H9 (cell line): ENCODE results near the gene SESTD1. TPM values are rescaled to one million over a fixed set of nuclear protein-coding genes. Genes with fewer than 3 reads are reported as not detected.

ENCODE experiments used
- DNase-seq: peaks from one replicate; pipeline ENCODE4 v3.0.0-alpha.2; 2017
- H2AFZ ChIP-seq: one replicate; pipeline ENCODE4 v1.6.1; 2013; ENCODE audit warnings: mild to moderate bottlenecking, low read length, control low read depth, moderate library complexity
- H2AK5ac ChIP-seq: 2 replicates; pipeline ENCODE4 v1.6.1; 2013; ENCODE audit warnings: low read length, control low read depth, mixed read lengths; ENCODE audit not compliant: insufficient read length
- H2BK120ac ChIP-seq: one replicate; pipeline ENCODE4 v1.6.1; 2013; ENCODE audit warnings: low read depth, mild to moderate bottlenecking, low read length, control low read depth, inconsistent platforms; ENCODE audit not compliant: poor library complexity, severe bottlenecking
- H2BK12ac ChIP-seq: 2 replicates; pipeline ENCODE4 v1.6.1; 2013; ENCODE audit warnings: low read length, control low read depth, mixed read lengths, low read depth; ENCODE audit not compliant: insufficient read length
- H2BK15ac ChIP-seq: 2 replicates; pipeline ENCODE4 v1.6.1; 2013; ENCODE audit warnings: low read depth, low read length, control low read depth
- H2BK20ac ChIP-seq: one replicate; pipeline ENCODE4 v1.6.1; 2013; ENCODE audit warnings: low read depth, mild to moderate bottlenecking, low read length, control low read depth, inconsistent platforms; ENCODE audit not compliant: poor library complexity, severe bottlenecking
- H2BK5ac ChIP-seq: 2 replicates; pipeline ENCODE4 v1.6.1; 2013; ENCODE audit warnings: low read length, control low read depth, mixed read lengths; ENCODE audit not compliant: insufficient read length
- H3K14ac ChIP-seq: 2 replicates; pipeline ENCODE4 v1.6.1; 2013; ENCODE audit warnings: low read length, control low read depth; ENCODE audit not compliant: insufficient read depth
- H3K18ac ChIP-seq: 2 replicates; pipeline ENCODE4 v1.6.1; 2013; ENCODE audit warnings: low read depth, mild to moderate bottlenecking, mixed read lengths, low read length, control low read depth; ENCODE audit not compliant: insufficient read length
- H3K23ac ChIP-seq: 2 replicates; pipeline ENCODE4 v1.6.1; 2013; ENCODE audit warnings: low read length, control low read depth, mixed read lengths, low read depth; ENCODE audit not compliant: insufficient read length
- H3K23me2 ChIP-seq: 2 replicates; pipeline ENCODE4 v1.6.1; 2013; ENCODE audit warnings: low read depth, mild to moderate bottlenecking, mixed read lengths, low read length, control low read depth; ENCODE audit not compliant: insufficient read length, poor library complexity, severe bottlenecking
- H3K27ac ChIP-seq: 2 replicates; pipeline ENCODE4 v1.5.1; 2013; ENCODE audit warnings: low read length, control low read depth, mixed read lengths, low read depth; ENCODE audit not compliant: insufficient read length
- H3K27me3 ChIP-seq: 2 replicates; pipeline ENCODE4 v1.6.1; 2013; ENCODE audit warnings: low read length, control low read depth, inconsistent platforms; ENCODE audit not compliant: insufficient read depth
- H3K4ac ChIP-seq: 2 replicates; pipeline ENCODE4 v1.6.1; 2013; ENCODE audit warnings: low read depth, mild to moderate bottlenecking, control low read depth, inconsistent platforms, low read length, moderate library complexity
- H3K4me1 ChIP-seq: 2 replicates; pipeline ENCODE4 v1.6.1; 2013; ENCODE audit warnings: low read length, control low read depth, inconsistent platforms; ENCODE audit not compliant: insufficient read depth
- H3K4me2 ChIP-seq: 2 replicates; pipeline ENCODE4 v1.6.1; 2013; ENCODE audit warnings: low read length, control low read depth, mixed read lengths; ENCODE audit not compliant: insufficient read length, insufficient read depth
- H3K56ac ChIP-seq: 2 replicates; pipeline ENCODE4 v1.6.1; 2013; ENCODE audit warnings: low read depth, mild to moderate bottlenecking, mixed read lengths, low read length, control low read depth; ENCODE audit not compliant: insufficient read length
- H3K79me1 ChIP-seq: 2 replicates; pipeline ENCODE4 v1.6.1; 2013; ENCODE audit warnings: low read depth, mild to moderate bottlenecking, moderate library complexity, low read length, control low read depth, inconsistent platforms; ENCODE audit not compliant: insufficient read depth, poor library complexity, severe bottlenecking
- H3K79me2 ChIP-seq: 2 replicates; pipeline ENCODE4 v1.6.1; 2013; ENCODE audit warnings: low read length, control low read depth, inconsistent platforms; ENCODE audit not compliant: insufficient read depth
- H3K9ac ChIP-seq: 2 replicates; pipeline ENCODE4 v1.6.1; 2013; ENCODE audit warnings: low read length, control low read depth, mixed read lengths; ENCODE audit not compliant: insufficient read length; ENCODE audit errors: extremely low read depth
- H3K9me3 ChIP-seq: one replicate; pipeline ENCODE4 v1.6.1; 2013; ENCODE audit warnings: low read depth, low read length, inconsistent platforms; ENCODE audit not compliant: control insufficient read depth
- H3T11ph ChIP-seq: one replicate; pipeline ENCODE4 v1.6.1; 2013; ENCODE audit warnings: mild to moderate bottlenecking, low read length, control low read depth, inconsistent platforms
- H4K20me1 ChIP-seq: one replicate; pipeline ENCODE4 v1.6.1; 2013; ENCODE audit not compliant: control insufficient read depth, insufficient read length, insufficient read depth
- H4K5ac ChIP-seq: 2 replicates; pipeline ENCODE4 v1.6.1; 2013; ENCODE audit warnings: low read depth, mild to moderate bottlenecking, mixed read lengths, low read length, control low read depth; ENCODE audit not compliant: insufficient read length
- H4K8ac ChIP-seq: replicated peaks from 2 replicates; pipeline ENCODE4 v1.6.1; 2013; ENCODE audit warnings: low read length, control low read depth, mixed read lengths, low read depth; ENCODE audit not compliant: insufficient read length
- H4K91ac ChIP-seq: 2 replicates; pipeline ENCODE4 v1.6.1; 2013; ENCODE audit warnings: low read depth, mild to moderate bottlenecking, moderate library complexity, mixed read lengths, low read length, control low read depth; ENCODE audit not compliant: insufficient read length
- H3K27ac Mint-ChIP-seq, 3 experiments: 2 replicates in 2 of 3; 3 replicates in 1 of 3; pipeline ENCODE4 v1.8.0; 2020 to 2021; ENCODE audit warnings: mixed read lengths in 3 of 3, mild to moderate bottlenecking in 1 of 3, moderate library complexity in 1 of 3
- H3K27me3 Mint-ChIP-seq: 2 replicates; pipeline ENCODE4 v1.8.0; 2021; ENCODE audit warnings: low read depth, mild to moderate bottlenecking, moderate library complexity, mixed read lengths
- H3K36me3 Mint-ChIP-seq, 3 experiments: 2 replicates in 2 of 3; 3 replicates in 1 of 3; pipeline ENCODE4 v1.8.0; 2020 to 2021; ENCODE audit warnings: low read depth in 3 of 3, mixed read lengths in 3 of 3; ENCODE audit not compliant: insufficient read depth in 1 of 3
- H3K4me1 Mint-ChIP-seq, 2 experiments: 2 replicates each; pipeline ENCODE4 v1.8.0; 2020; ENCODE audit warnings: mixed read lengths in 2 of 2
- H3K4me3 Mint-ChIP-seq, 2 experiments: 2 replicates in 1 of 2; 3 replicates in 1 of 2; pipeline ENCODE4 v1.8.0; 2020 to 2021; ENCODE audit warnings: mild to moderate bottlenecking in 2 of 2, mixed read lengths in 2 of 2, moderate library complexity in 1 of 2
- H3K9me3 Mint-ChIP-seq, 2 experiments: 2 replicates in 1 of 2; 3 replicates in 1 of 2; pipeline ENCODE4 v1.8.0; 2020; ENCODE audit warnings: mild to moderate bottlenecking in 2 of 2, mixed read lengths in 2 of 2, moderate library complexity in 1 of 2
- WGBS: extraction: QIAGEN DNeasy Blood & Tissue Kit; methylation state at CpG from one replicate; pipeline ENCODE4 v1.1.7; 2013; ENCODE audit warnings: missing lambda C conversion rate, low lambda C conversion rate, mixed read lengths; ENCODE audit not compliant: insufficient read length; ENCODE audit errors: extremely low coverage; 5-methylcytosine and 5-hydroxymethylcytosine counted together
- total RNA-seq: library from RNA; stranded (reverse); gene quantifications from 2 replicates; pipeline ENCODE4 v1.2.1, GENCODE V29; 2021
- TF ChIP-seq, protein P1 (sequence below): fragments of 200-600 bp; sonication (generic); conservative IDR thresholded peaks from 3 replicates; pipeline ENCODE4 v1.8.0; 2021; ENCODE audit warnings: antibody characterized with exemption, mild to moderate bottlenecking

Gene SESTD1
- total RNA-seq, 1 experiment from 2014 or later = 44.4 TPM

DNA sequence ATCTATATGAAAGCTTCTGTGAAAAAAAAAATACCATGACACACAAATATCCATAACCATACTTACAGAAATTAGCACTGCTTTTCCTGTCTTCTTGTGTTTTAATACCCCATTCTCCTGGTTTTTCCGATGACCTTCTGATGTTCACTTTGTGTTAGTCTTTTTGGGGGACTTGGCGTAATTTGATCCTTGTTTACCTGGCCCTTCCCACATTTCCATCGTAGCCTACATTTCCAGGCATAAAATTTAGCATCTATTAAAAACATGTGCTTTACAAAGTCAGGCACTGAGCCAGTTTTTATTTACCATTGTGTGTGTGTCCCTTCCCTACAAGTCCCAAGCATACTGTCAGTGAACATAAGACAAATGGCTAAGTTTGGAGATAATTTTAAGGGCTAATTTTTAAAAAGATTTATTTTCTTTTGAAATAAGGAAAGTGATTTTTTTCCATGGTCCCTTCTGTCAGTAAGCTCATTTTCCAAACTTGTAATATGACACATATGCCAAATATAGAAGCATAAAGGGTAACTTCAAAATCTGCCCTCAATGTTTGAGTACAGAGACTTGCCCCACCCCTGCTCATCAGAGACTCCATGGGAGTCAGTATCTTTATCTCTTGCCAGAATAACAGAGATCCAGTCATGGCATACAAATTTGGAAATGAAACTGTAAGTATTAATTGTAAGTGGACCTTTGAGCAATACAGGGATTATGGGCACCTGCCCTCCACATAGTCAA is 27.3 kb downstream of the SESTD1 start:
- peaks cover 4% of the 10 kb centered on the region for H3K4me1 ChIP-seq
- no peak overlapping the region for H4K5ac ChIP-seq
- H4K8ac ChIP-seq = no peak overlapping the region
- H3K23ac ChIP-seq = no peak overlapping the region
- no peak overlapping the region for H2AFZ ChIP-seq
- no peaks in the 10 kb centered on the region for H4K20me1 ChIP-seq
- H3K27me3 ChIP-seq = no peaks in the 10 kb centered on the region
- no peak overlapping the region for H3K4me3 Mint-ChIP-seq
- H2AK5ac ChIP-seq = no peak overlapping the region
- H3K18ac ChIP-seq = no peak overlapping the region
- DNase-seq = no peak
- no peaks in the 10 kb centered on the region for H3K9me3 ChIP-seq
- H3K27ac Mint-ChIP-seq = peak overlapping the region in 2 of 3 experiments; percentile 2 to 52; a peak in 1 of 7 replicates
- peaks cover 2 to 5% of the 10 kb centered on the region in 2 experiments; a peak in 4 of 5 replicates for H3K9me3 Mint-ChIP-seq
- H4K91ac ChIP-seq = no peak overlapping the region
- H2BK12ac ChIP-seq = no peak overlapping the region
- TF ChIP-seq, protein P1, sequence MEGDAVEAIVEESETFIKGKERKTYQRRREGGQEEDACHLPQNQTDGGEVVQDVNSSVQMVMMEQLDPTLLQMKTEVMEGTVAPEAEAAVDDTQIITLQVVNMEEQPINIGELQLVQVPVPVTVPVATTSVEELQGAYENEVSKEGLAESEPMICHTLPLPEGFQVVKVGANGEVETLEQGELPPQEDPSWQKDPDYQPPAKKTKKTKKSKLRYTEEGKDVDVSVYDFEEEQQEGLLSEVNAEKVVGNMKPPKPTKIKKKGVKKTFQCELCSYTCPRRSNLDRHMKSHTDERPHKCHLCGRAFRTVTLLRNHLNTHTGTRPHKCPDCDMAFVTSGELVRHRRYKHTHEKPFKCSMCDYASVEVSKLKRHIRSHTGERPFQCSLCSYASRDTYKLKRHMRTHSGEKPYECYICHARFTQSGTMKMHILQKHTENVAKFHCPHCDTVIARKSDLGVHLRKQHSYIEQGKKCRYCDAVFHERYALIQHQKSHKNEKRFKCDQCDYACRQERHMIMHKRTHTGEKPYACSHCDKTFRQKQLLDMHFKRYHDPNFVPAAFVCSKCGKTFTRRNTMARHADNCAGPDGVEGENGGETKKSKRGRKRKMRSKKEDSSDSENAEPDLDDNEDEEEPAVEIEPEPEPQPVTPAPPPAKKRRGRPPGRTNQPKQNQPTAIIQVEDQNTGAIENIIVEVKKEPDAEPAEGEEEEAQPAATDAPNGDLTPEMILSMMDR = no peak
- no CpG with 5 or more reads among the region's 3 CpGs for WGBS
- H3K27me3 Mint-ChIP-seq = no peaks in the 10 kb centered on the region
- no peak overlapping the region for H3K4ac ChIP-seq
- no peak overlapping the region for H3K14ac ChIP-seq
- H3K36me3 Mint-ChIP-seq = peaks cover 2 to 6% (median 5%) of the 10 kb centered on the region in 3 experiments; a peak in 3 of 7 replicates
- H3K9ac ChIP-seq = no peak overlapping the region
- H3K23me2 ChIP-seq = no peaks in the 10 kb centered on the region
- no peak overlapping the region for H3K56ac ChIP-seq
- no peak overlapping the region for H2BK120ac ChIP-seq
- no peak overlapping the region for H2BK5ac ChIP-seq
- no peak overlapping the region for H3T11ph ChIP-seq
- no peak overlapping the region for H3K4me2 ChIP-seq
- peaks cover 29 to 33% of the 10 kb centered on the region in 2 experiments for H3K4me1 Mint-ChIP-seq
- H3K79me2 ChIP-seq = peaks cover 2% of the 10 kb centered on the region; the same call in 1 of the 2 replicates
- H2BK15ac ChIP-seq = no peak overlapping the region
- H3K79me1 ChIP-seq = peaks cover 4% of the 10 kb centered on the region
- H2BK20ac ChIP-seq = no peak overlapping the region
- H3K27ac ChIP-seq = no peak overlapping the region
